ENCODE data around the gene SCNN1A. TPM values are rescaled to one million over a fixed set of nuclear protein-coding genes. Genes with fewer than 3 reads are reported as not detected.

The SCNN1A gene
- total and polyA plus RNA-seq, 12 donors = 0.15 to 1.1 (median 0.42) TPM; not detected in 4

DNA sequence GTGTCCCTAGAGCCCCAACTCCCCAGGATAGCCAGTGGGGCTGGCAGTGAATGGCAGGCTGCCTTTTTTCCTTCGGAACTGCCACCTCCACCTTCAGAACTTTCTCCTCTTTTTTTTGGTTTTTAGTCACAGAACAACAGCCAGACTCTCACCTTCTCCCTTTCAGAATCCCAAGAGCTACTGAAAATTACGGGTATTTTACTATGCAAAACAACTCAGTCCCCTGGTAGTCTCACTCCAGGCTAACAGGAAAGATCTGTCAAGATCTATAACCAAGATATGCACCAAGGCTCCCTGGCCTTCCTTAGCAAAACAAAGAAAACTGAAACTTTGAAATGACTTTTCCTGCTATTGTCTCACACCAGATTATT lies 52.4 kb downstream of the SCNN1A start:
- peak overlapping the region in 9 of 10 donors; percentile 7 to 88 (median 78) for H3K27ac ChIP-seq
- 37 to 54% methylated on average over 2 of the region's 2 CpGs for WGBS, 2 donors
- no peaks in the 10 kb centered on the region for H3K27me3 ChIP-seq
- intact Hi-C loops (cut with DNase I) = loop anchor here in 4 of 10 donors (1.0 to 10.0 kb wide), 3 partner anchors 13 to 142 kb away; partner anchors contain the start of gene SCNN1A (in 1 of the 4)
- ATAC-seq = peak in 1 of 8 donors; percentile 2
- H3K4me3 ChIP-seq = peak overlapping the region in 2 of 10 donors; percentile 25 to 30
- H3K9me3 ChIP-seq = no peaks in the 10 kb centered on the region
- peaks cover 0 to 29% (median 0%) of the 10 kb centered on the region in 9 donors for H3K36me3 ChIP-seq
- peaks cover 20 to 72% (median 60%) of the 10 kb centered on the region in 9 donors for H3K4me1 ChIP-seq
- TF ChIP-seq, protein P1, sequence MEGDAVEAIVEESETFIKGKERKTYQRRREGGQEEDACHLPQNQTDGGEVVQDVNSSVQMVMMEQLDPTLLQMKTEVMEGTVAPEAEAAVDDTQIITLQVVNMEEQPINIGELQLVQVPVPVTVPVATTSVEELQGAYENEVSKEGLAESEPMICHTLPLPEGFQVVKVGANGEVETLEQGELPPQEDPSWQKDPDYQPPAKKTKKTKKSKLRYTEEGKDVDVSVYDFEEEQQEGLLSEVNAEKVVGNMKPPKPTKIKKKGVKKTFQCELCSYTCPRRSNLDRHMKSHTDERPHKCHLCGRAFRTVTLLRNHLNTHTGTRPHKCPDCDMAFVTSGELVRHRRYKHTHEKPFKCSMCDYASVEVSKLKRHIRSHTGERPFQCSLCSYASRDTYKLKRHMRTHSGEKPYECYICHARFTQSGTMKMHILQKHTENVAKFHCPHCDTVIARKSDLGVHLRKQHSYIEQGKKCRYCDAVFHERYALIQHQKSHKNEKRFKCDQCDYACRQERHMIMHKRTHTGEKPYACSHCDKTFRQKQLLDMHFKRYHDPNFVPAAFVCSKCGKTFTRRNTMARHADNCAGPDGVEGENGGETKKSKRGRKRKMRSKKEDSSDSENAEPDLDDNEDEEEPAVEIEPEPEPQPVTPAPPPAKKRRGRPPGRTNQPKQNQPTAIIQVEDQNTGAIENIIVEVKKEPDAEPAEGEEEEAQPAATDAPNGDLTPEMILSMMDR (IDR thresholded peaks at IDR 0.05) = no peak
- no peak for DNase-seq

DNA sequence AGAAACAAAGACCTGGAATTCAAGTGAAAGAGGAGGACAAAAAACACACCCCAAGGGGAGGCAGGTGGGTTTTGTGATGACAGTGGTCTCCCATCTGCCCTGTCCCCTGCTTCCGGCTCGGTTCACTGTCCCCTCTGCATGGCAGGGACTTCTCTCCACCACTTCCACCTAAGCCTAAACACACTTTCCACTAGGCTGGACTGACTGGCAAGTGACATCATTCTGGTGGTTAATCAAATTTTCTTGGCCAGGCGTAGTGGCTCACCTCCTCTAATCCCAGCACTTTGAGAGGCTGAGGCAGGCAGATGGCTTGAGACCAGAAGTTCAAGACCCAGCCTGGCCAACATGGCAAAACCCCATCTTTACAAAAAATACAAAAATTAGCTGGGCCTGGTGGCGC lies 53.0 kb downstream of the SCNN1A start:
- no peak for ATAC-seq

DNA sequence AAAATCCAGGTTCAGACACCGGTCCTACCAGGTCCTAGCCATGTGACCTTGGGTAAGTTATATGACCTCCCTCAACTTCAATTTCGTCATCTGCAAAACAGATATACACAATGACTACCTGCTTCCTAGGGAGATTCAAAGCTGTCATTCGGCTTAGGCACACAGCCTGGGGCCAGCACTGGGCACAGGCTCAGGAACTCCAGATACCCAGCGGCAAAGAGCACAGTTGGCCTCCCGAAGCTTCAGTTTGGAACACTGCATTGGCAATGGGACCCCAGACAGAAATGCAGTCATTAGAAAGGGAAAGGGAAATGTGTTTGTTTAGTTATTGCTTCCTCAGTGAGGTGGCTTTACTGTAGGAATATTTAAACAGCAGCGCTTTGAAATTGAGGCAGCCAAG lies 53.5 kb downstream of the SCNN1A start:
- Histone ChIP-seq H3K27me3 (no peaks in the 10 kb centered on the region), H3K9me3 (no peaks in the 10 kb centered on the region), H3K36me3 (peaks cover 0 to 19% (median 0%) of the 10 kb centered on the region in 9 donors), H3K4me3 (no peak overlapping the region), H3K27ac (peak overlapping the region in 8 of 10 donors; percentile 63 to 88 (median 81)), H3K4me1 (peaks cover 16 to 62% (median 49%) of the 10 kb centered on the region in 9 donors)
- intact Hi-C loops (cut with DNase I) = loop anchor here in 3 of 10 donors (10.0 kb wide), 2 partner anchors 53 to 143 kb away; partner anchors contain the start of gene SCNN1A (in 1 of the 3)
- DNase-seq (no peak), ATAC-seq (peak in 4 of 8 donors; percentile 14 to 40 (median 18))
- TF ChIP-seq, protein P1 (IDR thresholded peaks at IDR 0.05) = no peak
- WGBS, 2 donors = 55 to 67% methylated on average over 6 of the region's 6 CpGs

More for the DNA sequence above, 53.0 kb downstream of the SCNN1A start:
- Histone ChIP-seq H3K36me3 (peaks cover 0 to 23% (median 0%) of the 10 kb centered on the region in 9 donors), H3K27me3 (no peaks in the 10 kb centered on the region), H3K9me3 (no peaks in the 10 kb centered on the region), H3K27ac (peak overlapping the region in 9 of 10 donors; percentile 7 to 88 (median 78)), H3K4me3 (no peak overlapping the region), H3K4me1 (peaks cover 20 to 66% (median 54%) of the 10 kb centered on the region in 9 donors)
- intact Hi-C loops (cut with DNase I) = loop anchor here in 3 of 10 donors (10.0 kb wide), 2 partner anchors 52 to 142 kb away; partner anchors contain the start of gene SCNN1A (in 1 of the 3)
- 77 to 81% methylated on average over 4 of the region's 4 CpGs for WGBS, 2 donors
- DNase-seq = no peak
- TF ChIP-seq, protein P1 (IDR thresholded peaks at IDR 0.05) = no peak

DNA sequence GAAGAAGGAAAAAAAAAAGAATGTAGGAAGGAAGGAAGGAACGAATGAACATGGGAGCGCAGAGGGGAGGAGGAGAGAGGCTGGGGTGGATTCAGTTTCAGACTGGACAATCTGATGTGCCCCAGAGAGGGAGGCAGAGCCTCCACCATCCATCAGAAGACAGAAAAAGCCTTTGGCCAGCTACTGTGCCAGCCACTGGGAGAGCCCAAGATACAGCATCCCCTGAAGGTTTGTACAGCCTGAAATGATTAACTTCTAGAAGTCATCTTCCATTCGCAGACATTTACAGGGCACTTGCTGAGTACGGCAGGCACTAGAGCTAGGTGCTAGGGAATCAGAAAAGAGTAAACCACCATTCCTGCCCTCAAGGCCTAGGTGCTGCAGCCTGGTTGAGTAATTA lies 55.9 kb downstream of the SCNN1A start:
- ATAC-seq (no peak), DNase-seq (no peak)
- Histone ChIP-seq H3K27me3 (no peaks in the 10 kb centered on the region), H3K9me3 (no peaks in the 10 kb centered on the region), H3K36me3 (no peaks in the 10 kb centered on the region), H3K4me3 (no peak overlapping the region), H3K4me1 (peaks cover 11 to 37% (median 26%) of the 10 kb centered on the region in 9 donors), H3K27ac (no peak overlapping the region)
- intact Hi-C loops (cut with DNase I) = no loop called here
- 92 to 94% methylated on average over 4 of the region's 4 CpGs for WGBS, 2 donors
- TF ChIP-seq, protein P1 (IDR thresholded peaks at IDR 0.05) = no peak
